CD1c-positive myeloid dendritic cell (primary cell): ENCODE data around the gene NAA10.
A peak's percentile ranks its signal among the peaks of the same experiment; 100 is the strongest.

Source experiments
- DNase-seq: peaks from one replicate; pipeline ENCODE4 v3.0.0-alpha.2; 2016; ENCODE audit errors: extremely low spot score

The NAA10 gene

GRCh38 chrX:153948847-153949805, 14.3 kb upstream of the NAA10 start:
- no peak for DNase-seq

GRCh38 chrX:153948002-153948466, 13.2 kb upstream of the NAA10 start:
- no peak for DNase-seq

GRCh38 chrX:153947009-153947769, 12.4 kb upstream of the NAA10 start:
- DNase-seq = peak; percentile 82

DNA sequence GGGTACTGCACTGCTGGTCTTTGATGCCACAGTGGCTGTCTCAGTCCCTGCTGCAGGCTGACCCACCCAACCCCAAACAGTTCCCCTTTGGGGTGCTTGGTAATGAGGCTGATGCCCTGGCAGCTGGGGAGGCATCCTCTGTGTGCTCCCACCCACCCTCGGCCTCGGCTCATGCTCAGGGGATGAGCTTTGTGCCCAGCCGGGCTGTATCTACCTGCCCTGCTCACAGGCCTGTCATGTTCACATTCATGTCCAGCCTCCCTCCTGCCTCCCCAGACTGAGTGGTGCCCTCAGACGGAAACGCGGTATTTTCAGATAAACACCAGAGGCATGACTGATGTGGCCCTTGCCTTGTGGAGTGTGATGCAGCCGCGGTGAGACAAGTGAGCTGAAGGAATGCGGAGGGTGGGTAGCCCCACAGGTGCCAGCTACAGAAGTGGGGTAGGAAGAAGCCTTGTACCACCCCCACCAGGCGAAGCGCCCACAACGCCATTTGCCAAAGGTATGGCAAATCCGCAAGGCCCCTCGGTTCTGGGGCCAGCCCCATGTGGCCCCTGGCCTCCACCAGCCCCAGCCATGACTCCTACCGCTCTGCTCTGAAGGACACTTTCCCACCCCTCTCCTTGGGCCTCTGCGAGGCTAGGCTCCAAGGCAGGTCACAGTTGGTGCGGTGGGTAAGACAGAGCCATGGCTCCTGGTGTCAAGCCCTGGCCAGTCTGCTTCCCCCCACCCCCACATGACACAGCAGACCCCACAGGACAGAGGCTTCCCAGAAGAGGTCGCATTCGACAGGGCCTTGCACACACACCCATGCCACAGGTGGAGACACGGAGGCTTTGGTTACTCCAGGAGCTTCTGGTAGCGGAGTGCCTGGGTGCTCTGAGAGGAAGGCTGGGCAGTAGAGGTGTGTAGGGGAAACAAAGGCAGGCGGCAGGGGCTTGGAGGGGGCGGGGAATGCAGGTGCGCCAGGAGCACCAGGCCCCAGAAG, 11.4 kb upstream of the NAA10 start:
- no peak for DNase-seq

DNA sequence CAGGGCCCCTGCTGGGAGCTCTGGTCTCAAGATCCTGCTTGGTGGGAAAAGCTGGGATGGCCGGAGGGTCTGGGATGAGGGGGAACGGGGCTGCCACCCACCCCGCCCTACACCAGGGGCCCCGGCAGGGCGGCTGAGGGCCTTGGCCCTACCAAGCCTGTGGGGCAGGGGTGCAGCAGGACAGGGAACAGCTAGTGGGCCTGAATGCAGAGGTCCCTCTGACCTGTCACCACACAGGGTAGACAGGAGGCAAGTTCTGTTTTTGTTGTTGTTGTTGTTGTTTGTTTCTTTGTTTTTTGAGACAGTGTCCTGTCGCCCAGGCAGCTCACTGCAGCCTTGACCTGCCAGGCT, 9.9 kb upstream of the NAA10 start:
- DNase-seq = no peak

- peak; percentile 47 for DNase-seq
Observed at GRCh38 chrX:153944140-153944799, 9.4 kb upstream of the NAA10 start, which contains the start of gene RENBP. RENBP (minus strand) TSS chrX:153944643; CDS start chrX:153944610, 33 bp downstream.

- DNase-seq = no peak
Observed at GRCh38 chrX:153941336-153942252, 6.8 kb upstream of the NAA10 start.

DNA sequence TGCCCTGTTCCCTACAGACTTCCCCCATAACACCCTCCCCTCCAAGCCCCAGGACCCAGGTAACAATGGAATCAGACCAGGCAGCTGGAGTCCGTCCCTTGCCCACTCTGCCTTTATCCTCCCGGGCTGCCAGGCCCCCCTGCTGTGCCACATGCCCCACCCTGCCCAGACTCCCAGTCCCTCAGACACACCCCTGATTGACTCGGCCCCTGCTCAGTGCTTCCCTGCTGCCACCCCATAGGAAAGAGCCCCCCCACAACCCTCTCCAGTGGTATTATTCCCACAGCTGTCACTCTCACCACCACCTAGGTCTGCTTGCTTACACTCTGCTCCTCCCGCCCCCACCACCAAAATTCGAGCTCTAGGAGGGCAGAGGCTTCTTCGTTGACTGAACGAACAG, 4.7 kb upstream of the NAA10 start:
- no peak for DNase-seq

DNA sequence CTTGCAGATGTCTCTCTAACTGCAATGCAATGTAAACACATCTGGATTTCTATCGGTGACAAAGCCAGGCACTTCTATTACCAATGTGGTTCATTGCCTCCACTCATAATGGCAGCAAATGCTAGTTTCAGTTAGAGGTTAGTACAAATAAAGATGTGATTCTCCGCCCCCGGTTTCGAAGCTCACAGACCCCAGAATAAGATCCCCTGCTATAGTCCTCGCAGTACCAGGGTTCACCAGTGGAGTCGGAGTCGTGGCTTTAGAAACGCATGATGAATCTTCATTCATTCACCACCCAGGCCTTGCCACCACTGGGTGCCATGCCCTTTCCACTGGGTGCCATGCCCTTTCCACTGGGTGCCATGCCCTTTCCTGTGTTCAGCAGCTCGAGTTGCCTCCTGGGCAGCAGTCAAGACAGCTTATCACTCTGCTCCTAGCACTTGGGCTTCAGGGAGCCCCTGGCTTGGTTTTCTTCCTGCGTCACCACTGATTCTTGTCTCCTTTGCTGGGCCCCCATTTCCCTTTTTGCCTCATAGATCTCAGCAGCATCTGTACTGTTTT, 3.5 kb upstream of the NAA10 start:
- DNase-seq = no peak

DNA sequence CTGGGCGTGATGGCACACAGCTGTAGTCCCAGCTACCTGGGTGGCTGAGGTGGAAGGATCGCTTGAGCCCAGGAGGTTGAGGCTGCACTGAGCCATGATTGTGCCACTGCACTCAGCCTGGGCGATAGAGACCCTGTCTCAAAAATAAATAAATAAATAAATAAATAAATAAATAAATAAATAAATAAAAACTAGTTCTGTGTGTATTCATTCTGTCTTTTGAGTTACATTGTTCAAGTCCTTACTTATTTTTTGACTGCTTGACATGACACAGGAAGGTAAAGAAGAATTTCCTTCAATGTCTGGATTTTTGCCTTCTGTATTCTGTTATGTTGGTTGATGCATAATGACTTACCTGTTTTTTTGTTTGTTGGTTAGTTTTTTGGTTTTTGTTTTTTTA, 2.2 kb upstream of the NAA10 start:
- DNase-seq = no peak

- no peak for DNase-seq
Observed at GRCh38 chrX:153935326-153935851, 552 bp upstream of the NAA10 start.

GRCh38 chrX:153934148-153934761, 582 bp downstream of the NAA10 start:
- no peak for DNase-seq

GRCh38 chrX:153933748-153934147, 1.1 kb downstream of the NAA10 start:
- no peak for DNase-seq

DNA sequence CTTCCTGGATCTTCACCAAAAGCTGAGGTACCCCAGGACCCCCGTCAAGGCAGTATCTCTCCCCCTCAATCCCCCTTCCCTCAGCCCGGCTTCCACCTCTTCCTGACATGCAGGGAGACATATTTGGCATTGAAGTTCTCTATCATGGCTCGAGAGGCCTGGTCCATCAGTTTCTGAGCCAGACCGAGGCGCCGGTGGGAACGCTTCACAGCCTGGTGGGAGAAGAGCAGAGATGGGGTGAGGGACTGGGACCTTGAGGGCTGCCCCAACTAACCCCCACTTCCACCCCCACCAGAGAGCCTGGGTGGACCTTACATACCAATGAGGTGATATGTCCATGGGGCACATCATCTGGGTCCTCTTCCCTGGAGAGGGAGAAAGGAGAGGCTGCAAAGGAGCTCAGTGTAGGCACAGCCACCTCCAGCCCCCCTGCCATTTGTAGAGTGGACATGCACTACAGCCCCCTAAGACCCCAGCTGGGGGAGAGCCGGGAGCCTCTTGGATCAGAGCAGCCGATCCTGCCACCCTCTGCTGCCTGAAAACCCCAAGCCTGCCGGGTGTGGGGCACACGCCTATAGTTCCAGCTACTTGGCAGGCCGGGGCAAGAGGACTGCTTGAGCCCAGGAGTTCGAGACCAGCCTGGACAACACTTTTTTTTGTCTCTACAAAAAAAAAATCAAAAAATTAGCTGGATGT, 2.5 kb downstream of the NAA10 start:
- no peak for DNase-seq

DNA sequence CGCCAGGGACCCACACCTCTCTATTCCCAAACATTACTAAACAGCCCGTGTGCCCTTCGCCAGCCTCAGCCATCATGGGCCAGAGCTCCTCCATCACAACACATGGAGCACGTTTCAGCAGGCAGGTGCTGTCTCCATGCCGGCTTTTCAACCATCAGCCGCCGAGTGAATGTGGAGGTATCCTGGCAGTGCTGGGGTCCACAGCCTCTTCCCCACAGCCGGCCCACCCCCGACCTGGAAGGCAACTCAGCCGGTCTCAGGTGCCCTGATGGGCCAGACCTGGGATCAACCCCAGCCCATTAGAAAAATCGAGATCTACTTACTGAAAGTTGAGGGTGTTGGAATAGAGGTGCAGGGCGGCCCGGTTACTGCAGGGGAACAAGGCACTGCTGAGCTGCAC, 3.1 kb downstream of the NAA10 start:
- no peak for DNase-seq

- DNase-seq = no peak
Observed at GRCh38 chrX:153931151-153931550, 3.7 kb downstream of the NAA10 start.

DNA sequence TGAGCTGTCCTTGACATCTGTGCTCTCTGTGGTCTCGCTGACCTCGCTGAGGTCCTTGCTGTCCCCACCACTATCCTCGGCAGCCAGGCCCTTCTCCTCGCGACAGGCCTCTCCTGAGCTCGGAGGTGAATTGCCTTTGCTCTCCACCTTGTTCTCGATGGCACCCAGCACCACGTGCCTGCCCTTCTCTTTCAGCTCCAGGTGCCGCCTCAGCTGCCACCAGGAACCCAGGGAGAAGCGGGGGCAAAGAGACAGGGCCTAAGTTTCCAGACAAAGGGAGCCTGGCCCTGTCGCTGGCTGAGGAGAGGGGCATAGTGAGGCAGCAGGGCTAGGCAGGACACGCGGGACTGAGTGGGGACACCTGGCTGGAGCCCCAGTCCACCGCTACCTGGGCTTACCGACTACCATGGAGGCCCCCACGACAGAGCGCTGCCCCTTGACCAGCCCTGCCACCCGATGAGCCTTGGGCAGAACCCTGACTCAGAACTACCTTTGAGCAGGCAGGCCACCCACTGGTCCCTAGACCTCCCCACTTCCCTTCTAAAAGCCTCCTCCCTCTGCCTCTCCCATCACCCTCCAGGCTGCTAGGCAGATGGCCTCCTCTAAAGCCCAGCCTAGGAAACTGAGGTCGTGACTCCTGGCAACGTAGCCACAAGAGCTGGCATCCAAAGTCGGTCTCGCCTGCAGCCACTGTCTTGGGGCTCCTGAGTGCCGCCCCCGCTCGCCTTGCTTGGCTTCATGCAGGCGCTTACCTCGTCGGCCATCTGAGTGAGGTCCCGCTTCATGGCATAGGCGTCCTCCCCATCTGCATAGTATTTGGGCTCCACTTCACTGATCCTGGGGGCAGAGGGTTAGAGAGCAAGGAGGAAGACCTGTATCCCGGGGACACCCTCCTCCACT, 4.6 kb downstream of the NAA10 start:
- DNase-seq = no peak
